GM23338 (cell line): ENCODE measurements around the gene CYP1B1. TPM values are rescaled to one million over a fixed set of nuclear protein-coding genes. Genes with fewer than 3 reads are reported as not detected.
A peak's percentile ranks its signal among the peaks of the same experiment; 100 is the strongest.

Experiments used
- ATAC-seq: fragments of 200-7000 bp; cut with Tn5 transposase; 3 replicates; pipeline ENCODE4 v1.9.1; 2020
- DNase-seq: peaks from one replicate; pipeline ENCODE4 v3.0.0-alpha.2; 2015; ENCODE audit warnings: low spot score
- H2AFZ ChIP-seq: fragments of 200-600 bp; sonication (generic); 2 replicates; pipeline ENCODE4 v1.8.0; 2016; ENCODE audit warnings: antibody characterized with exemption, mild to moderate bottlenecking, moderate library complexity
- H3F3A ChIP-seq: fragments of 200-600 bp; sonication (generic); replicated peaks from 2 replicates; pipeline ENCODE4 v1.8.0; 2017; ENCODE audit warnings: antibody characterized with exemption, mixed run types, low read depth
- H3K27ac ChIP-seq: fragments of 200-600 bp; sonication (generic); 2 replicates; pipeline ENCODE4 v1.6.1; 2016; ENCODE audit warnings: low read depth
- H3K27me3 ChIP-seq: fragments of 200-600 bp; sonication (generic); 2 replicates; pipeline ENCODE4 v1.8.0; 2016; ENCODE audit warnings: mild to moderate bottlenecking, mixed run types, moderate library complexity; ENCODE audit not compliant: insufficient read depth
- H3K36me3 ChIP-seq: fragments of 200-600 bp; sonication (generic); 2 replicates; pipeline ENCODE4 v1.8.0; 2016; ENCODE audit warnings: mild to moderate bottlenecking; ENCODE audit not compliant: insufficient read depth
- H3K4me1 ChIP-seq: fragments of 200-600 bp; sonication (generic); 2 replicates; pipeline ENCODE4 v1.8.0; 2016; ENCODE audit warnings: mild to moderate bottlenecking, moderate library complexity; ENCODE audit not compliant: insufficient read depth
- H3K4me2 ChIP-seq: fragments of 200-600 bp; sonication (generic); 2 replicates; pipeline ENCODE4 v1.7.1; 2017; ENCODE audit warnings: mixed run types
- H3K4me3 ChIP-seq: fragments of 200-600 bp; sonication (generic); 2 replicates; pipeline ENCODE4 v1.6.1; 2016; ENCODE audit warnings: mixed run types
- H3K79me2 ChIP-seq: fragments of 200-600 bp; sonication (generic); replicated peaks from 2 replicates; pipeline ENCODE4 v1.8.0; 2017; ENCODE audit warnings: mild to moderate bottlenecking; ENCODE audit not compliant: insufficient read depth
- H3K9me2 ChIP-seq: fragments of 200-600 bp; sonication (generic); 2 replicates; pipeline ENCODE4 v1.8.0; 2017; ENCODE audit not compliant: insufficient read depth
- H4K20me1 ChIP-seq: fragments of 200-600 bp; sonication (generic); replicated peaks from 2 replicates; pipeline ENCODE4 v1.8.0; 2017; ENCODE audit warnings: mild to moderate bottlenecking; ENCODE audit not compliant: insufficient read depth
- H3K27ac Mint-ChIP-seq: 2 replicates; pipeline ENCODE4 v1.8.0; 2020; ENCODE audit warnings: inconsistent platforms, mild to moderate bottlenecking, moderate library complexity, mixed read lengths
- H3K27me3 Mint-ChIP-seq: 3 replicates; pipeline ENCODE4 v1.8.0; 2022; ENCODE audit warnings: low read depth, mild to moderate bottlenecking, moderate library complexity, mixed read lengths, inconsistent platforms; ENCODE audit not compliant: insufficient read depth, poor library complexity
- H3K36me3 Mint-ChIP-seq: 3 replicates; pipeline ENCODE4 v1.8.0; 2021; ENCODE audit warnings: low read depth, mild to moderate bottlenecking, inconsistent platforms, moderate library complexity, mixed read lengths
- H3K4me1 Mint-ChIP-seq: 3 replicates; pipeline ENCODE4 v1.8.0; 2020; ENCODE audit warnings: mild to moderate bottlenecking, inconsistent platforms, mixed read lengths
- H3K4me3 Mint-ChIP-seq: 3 replicates; pipeline ENCODE4 v1.8.0; 2021; ENCODE audit warnings: moderate library complexity, mild to moderate bottlenecking, inconsistent platforms, mixed read lengths
- H3K9me3 Mint-ChIP-seq: 3 replicates; pipeline ENCODE4 v1.8.0; 2020; ENCODE audit warnings: moderate library complexity, mild to moderate bottlenecking, inconsistent platforms, mixed read lengths
- CREB1 ChIP-seq: fragments of 250-450 bp; sonication (Bioruptor Pico); IDR thresholded peaks from 2 replicates; pipeline ENCODE4 v1.5.0; 2020; ENCODE audit warnings: low read depth, mild to moderate bottlenecking, moderate library complexity
- EZH2 ChIP-seq: fragments of 200-600 bp; sonication (generic); IDR thresholded peaks from one replicate; pipeline ENCODE4 v1.8.0; 2017; ENCODE audit warnings: antibody characterized with exemption, mild to moderate bottlenecking, low read depth; ENCODE audit not compliant: unreplicated experiment
- EZH2phosphoT487 ChIP-seq: fragments of 200-600 bp; sonication (generic); IDR thresholded peaks from one replicate; pipeline ENCODE4 v1.8.1; 2018; ENCODE audit warnings: antibody characterized with exemption; ENCODE audit not compliant: unreplicated experiment
- JUNB ChIP-seq: IDR thresholded peaks from one replicate; pipeline ENCODE4 v1.6.1; 2016; ENCODE audit warnings: antibody characterized with exemption; ENCODE audit not compliant: unreplicated experiment
- NANOG ChIP-seq: IDR thresholded peaks from 2 replicates; pipeline ENCODE4 v1.6.1; 2016; ENCODE audit warnings: antibody characterized with exemption, borderline replicate concordance
- POLR2AphosphoS5 ChIP-seq: IDR thresholded peaks from 2 replicates; pipeline ENCODE4 v1.6.1; 2016; ENCODE audit warnings: antibody characterized with exemption, low read depth
- STAT1 ChIP-seq: IDR thresholded peaks from one replicate; pipeline ENCODE4 v1.6.1; 2016; ENCODE audit warnings: antibody characterized with exemption; ENCODE audit not compliant: unreplicated experiment
- ZNF114 ChIP-seq: fragments of 250-450 bp; sonication (Bioruptor Pico); IDR thresholded peaks from 2 replicates; pipeline ENCODE4 v1.5.0; 2020; ENCODE audit warnings: mild to moderate bottlenecking, moderate library complexity
- ZNF331 ChIP-seq: fragments of 250-450 bp; sonication (Bioruptor Pico); IDR thresholded peaks from 2 replicates; pipeline ENCODE4 v1.5.0; 2020; ENCODE audit warnings: low read depth, mild to moderate bottlenecking, moderate library complexity
- polyA plus RNA-seq: library from polyadenylated mRNA; unstranded; fragments of >200 nt; fragmentation: Nextera tagmentation; extraction: Ambion mirVana; gene quantifications from 2 replicates; pipeline ENCODE4 v1.2.1, GENCODE V29; 2016
- total RNA-seq: library from RNA; depleted of rRNA; stranded (reverse); fragments of >200 nt; shearing (Covaris generic); gene quantifications from 2 replicates; pipeline ENCODE4 v1.2.3, GENCODE V29; 2014
- TF ChIP-seq, protein P1 (sequence below): IDR thresholded peaks from 2 replicates; pipeline ENCODE4 v1.6.1; 2016; ENCODE audit warnings: antibody characterized with exemption
- TF ChIP-seq, protein P2 (sequence below): IDR thresholded peaks from one replicate; pipeline ENCODE4 v1.6.1; 2018; ENCODE audit warnings: antibody characterized with exemption; ENCODE audit not compliant: unreplicated experiment
- TF ChIP-seq, protein P3 (sequence below), 2 experiments: fragments of 200-600 bp in 1 of 2; sonication (generic) in 1 of 2; conservative IDR thresholded peaks; 2 replicates each; pipeline versions ENCODE4 v1.5.1 to v1.6.1; 2016 to 2017; ENCODE audit warnings: antibody characterized with exemption in 2 of 2, low read depth in 2 of 2, mild to moderate bottlenecking in 2 of 2, moderate library complexity in 1 of 2

Gene CYP1B1
- total and polyA plus RNA-seq, 2 experiments from 2014 or later: 3.3 to 6.2 TPM

DNA sequence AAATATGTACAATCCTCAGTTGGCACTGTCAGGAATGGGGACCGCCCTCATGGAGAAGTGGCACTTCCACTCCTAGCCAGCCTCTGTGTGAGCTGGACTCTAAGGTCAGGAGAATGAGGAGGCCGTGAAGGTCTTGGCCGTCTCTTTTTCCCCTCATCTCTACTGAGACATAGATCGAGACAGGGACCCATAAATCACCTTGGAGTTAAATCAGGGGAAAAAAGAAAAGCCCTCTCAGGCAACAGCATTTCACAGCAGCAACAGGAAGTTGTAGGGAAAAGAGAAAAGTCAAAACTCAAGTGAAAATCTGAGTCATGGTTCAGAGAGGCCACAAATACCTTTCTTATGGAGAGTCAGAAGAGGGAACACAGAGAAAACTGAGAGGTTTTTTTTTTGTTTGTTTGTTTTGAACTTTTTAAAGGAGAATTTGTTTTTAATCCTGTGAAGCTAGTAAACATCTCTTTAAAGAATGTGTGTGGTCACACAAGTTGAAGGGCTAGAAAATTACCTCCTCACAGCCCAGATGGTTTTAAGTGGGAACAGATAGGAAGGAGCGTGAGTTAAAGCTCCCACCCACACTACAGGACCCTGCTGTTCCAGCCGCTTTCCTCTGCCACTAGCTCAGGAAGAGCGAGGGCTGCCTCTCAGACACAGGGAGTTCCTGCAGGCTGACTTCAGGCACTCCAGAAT lies 30.6 kb upstream of the CYP1B1 start (continued):
- TF ChIP-seq, protein P1, sequence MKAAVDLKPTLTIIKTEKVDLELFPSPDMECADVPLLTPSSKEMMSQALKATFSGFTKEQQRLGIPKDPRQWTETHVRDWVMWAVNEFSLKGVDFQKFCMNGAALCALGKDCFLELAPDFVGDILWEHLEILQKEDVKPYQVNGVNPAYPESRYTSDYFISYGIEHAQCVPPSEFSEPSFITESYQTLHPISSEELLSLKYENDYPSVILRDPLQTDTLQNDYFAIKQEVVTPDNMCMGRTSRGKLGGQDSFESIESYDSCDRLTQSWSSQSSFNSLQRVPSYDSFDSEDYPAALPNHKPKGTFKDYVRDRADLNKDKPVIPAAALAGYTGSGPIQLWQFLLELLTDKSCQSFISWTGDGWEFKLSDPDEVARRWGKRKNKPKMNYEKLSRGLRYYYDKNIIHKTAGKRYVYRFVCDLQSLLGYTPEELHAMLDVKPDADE: no peak
- TF ChIP-seq STAT1 (no peak), EZH2 (no peak), JUNB (no peak)

DNA sequence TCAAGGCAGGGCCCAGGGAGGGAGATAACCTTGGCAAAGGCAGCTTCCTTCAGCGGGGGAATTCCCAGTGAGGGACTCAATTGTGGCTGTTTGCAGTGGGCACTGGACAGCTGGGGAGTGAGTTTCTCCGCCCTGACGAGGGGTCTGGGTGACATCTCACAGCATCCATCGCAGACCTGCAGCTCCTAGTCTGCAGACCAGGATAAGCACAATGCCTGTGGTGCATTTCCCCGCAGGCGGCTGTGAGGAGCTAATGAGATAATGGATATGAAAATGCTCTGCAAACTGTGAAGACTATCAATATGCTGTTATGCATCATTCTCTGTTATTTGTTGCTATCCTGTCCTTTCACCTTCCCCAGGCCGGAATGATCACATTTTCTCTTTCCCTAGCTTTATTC lies 30.0 kb upstream of the CYP1B1 start:
- Histone ChIP-seq H3K27me3 (peaks cover 2% of the 10 kb centered on the region; the same call in 1 of the 2 replicates), H3F3A (no peaks in the 10 kb centered on the region; the same call in 1 of the 2 replicates), H3K9me2 (no peaks in the 10 kb centered on the region; the same call in 1 of the 2 replicates), H3K27ac (peak overlapping the region; percentile 92), H3K79me2 (no peaks in the 10 kb centered on the region), H3K36me3 (no peaks in the 10 kb centered on the region), H3K4me3 (no peak overlapping the region), H2AFZ (0 out of 2 replicates have a peak overlapping the region, but pooled peaks have one; percentile 40), H4K20me1 (no peaks in the 10 kb centered on the region), H3K4me1 (peaks cover 30% of the 10 kb centered on the region), H3K4me2 (0 out of 2 replicates have a peak overlapping the region, but pooled peaks have one; percentile 11)
- DNase-seq (no peak), ATAC-seq (peak; percentile 24)
- Mint-ChIP-seq H3K27me3 (peaks cover 8% of the 10 kb centered on the region), H3K27ac (0 out of 2 replicates have a peak overlapping the region, but pooled peaks have one; percentile 70), H3K36me3 (peaks cover 3% of the 10 kb centered on the region; the same call in 1 of the 3 replicates), H3K4me1 (peaks cover 35% of the 10 kb centered on the region), H3K4me3 (no peak overlapping the region), H3K9me3 (peaks cover 16% of the 10 kb centered on the region; the same call in 1 of the 3 replicates)
- TF ChIP-seq STAT1: no peak
- no peak for TF ChIP-seq CREB1
- no peak for TF ChIP-seq JUNB
- TF ChIP-seq, protein P2, sequence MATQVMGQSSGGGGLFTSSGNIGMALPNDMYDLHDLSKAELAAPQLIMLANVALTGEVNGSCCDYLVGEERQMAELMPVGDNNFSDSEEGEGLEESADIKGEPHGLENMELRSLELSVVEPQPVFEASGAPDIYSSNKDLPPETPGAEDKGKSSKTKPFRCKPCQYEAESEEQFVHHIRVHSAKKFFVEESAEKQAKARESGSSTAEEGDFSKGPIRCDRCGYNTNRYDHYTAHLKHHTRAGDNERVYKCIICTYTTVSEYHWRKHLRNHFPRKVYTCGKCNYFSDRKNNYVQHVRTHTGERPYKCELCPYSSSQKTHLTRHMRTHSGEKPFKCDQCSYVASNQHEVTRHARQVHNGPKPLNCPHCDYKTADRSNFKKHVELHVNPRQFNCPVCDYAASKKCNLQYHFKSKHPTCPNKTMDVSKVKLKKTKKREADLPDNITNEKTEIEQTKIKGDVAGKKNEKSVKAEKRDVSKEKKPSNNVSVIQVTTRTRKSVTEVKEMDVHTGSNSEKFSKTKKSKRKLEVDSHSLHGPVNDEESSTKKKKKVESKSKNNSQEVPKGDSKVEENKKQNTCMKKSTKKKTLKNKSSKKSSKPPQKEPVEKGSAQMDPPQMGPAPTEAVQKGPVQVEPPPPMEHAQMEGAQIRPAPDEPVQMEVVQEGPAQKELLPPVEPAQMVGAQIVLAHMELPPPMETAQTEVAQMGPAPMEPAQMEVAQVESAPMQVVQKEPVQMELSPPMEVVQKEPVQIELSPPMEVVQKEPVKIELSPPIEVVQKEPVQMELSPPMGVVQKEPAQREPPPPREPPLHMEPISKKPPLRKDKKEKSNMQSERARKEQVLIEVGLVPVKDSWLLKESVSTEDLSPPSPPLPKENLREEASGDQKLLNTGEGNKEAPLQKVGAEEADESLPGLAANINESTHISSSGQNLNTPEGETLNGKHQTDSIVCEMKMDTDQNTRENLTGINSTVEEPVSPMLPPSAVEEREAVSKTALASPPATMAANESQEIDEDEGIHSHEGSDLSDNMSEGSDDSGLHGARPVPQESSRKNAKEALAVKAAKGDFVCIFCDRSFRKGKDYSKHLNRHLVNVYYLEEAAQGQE: no peak
- TF ChIP-seq POLR2AphosphoS5: no peak
- no peak for TF ChIP-seq ZNF331
- TF ChIP-seq EZH2phosphoT487: no peak
- TF ChIP-seq NANOG: no peak
- TF ChIP-seq, protein P1: no peak
- no peak for TF ChIP-seq ZNF114 (CRISPR knock-in tag)
- TF ChIP-seq, protein P3, sequence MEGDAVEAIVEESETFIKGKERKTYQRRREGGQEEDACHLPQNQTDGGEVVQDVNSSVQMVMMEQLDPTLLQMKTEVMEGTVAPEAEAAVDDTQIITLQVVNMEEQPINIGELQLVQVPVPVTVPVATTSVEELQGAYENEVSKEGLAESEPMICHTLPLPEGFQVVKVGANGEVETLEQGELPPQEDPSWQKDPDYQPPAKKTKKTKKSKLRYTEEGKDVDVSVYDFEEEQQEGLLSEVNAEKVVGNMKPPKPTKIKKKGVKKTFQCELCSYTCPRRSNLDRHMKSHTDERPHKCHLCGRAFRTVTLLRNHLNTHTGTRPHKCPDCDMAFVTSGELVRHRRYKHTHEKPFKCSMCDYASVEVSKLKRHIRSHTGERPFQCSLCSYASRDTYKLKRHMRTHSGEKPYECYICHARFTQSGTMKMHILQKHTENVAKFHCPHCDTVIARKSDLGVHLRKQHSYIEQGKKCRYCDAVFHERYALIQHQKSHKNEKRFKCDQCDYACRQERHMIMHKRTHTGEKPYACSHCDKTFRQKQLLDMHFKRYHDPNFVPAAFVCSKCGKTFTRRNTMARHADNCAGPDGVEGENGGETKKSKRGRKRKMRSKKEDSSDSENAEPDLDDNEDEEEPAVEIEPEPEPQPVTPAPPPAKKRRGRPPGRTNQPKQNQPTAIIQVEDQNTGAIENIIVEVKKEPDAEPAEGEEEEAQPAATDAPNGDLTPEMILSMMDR (conservative IDR thresholded peaks at IDR 0.05; ENCODE audit: low read depth in 2 of 2): no peak
- no peak for TF ChIP-seq EZH2
